WERI-Rb-1 (cell line): ENCODE results near the gene TPPP2.
"Not testable (repeated sequence)": the region's sequence is repeated elsewhere in the genome, so short reads cannot be mapped to it uniquely, and the experiment has no call there.

Experiments
- DNase-seq: peaks from one replicate; pipeline ENCODE4 v3.0.0-alpha.2; 2020
- H3K27ac ChIP-seq: fragments of 250-450 bp; sonication (Bioruptor Pico); 2 replicates; pipeline ENCODE4 v1.5.1; 2020; ENCODE audit warnings: mild to moderate bottlenecking, moderate library complexity
- H3K27me3 ChIP-seq: fragments of 250-450 bp; sonication (Bioruptor Pico); 2 replicates; pipeline ENCODE4 v1.5.1; 2021; ENCODE audit warnings: mild to moderate bottlenecking, low read depth, moderate library complexity; ENCODE audit not compliant: insufficient read depth, severe bottlenecking
- H3K36me3 ChIP-seq: fragments of 250-450 bp; sonication (Bioruptor Pico); 2 replicates; pipeline ENCODE4 v1.5.1; 2020; ENCODE audit warnings: mild to moderate bottlenecking, moderate library complexity
- H3K4me3 ChIP-seq: 2 replicates; pipeline ENCODE4 v1.5.1; 2011; ENCODE audit warnings: low read depth, mild to moderate bottlenecking, control low read depth, low read length
- H3K9me3 ChIP-seq: fragments of 250-450 bp; sonication (Bioruptor Pico); 2 replicates; pipeline ENCODE4 v1.5.1; 2021; ENCODE audit warnings: mild to moderate bottlenecking, moderate library complexity; ENCODE audit not compliant: severe bottlenecking
- TF ChIP-seq, protein P1 (sequence below): IDR thresholded peaks from 2 replicates; pipeline ENCODE4 v1.5.1; 2011; ENCODE audit warnings: low read depth, mild to moderate bottlenecking, control low read depth, inconsistent platforms, low read length

The TPPP2 gene

DNA sequence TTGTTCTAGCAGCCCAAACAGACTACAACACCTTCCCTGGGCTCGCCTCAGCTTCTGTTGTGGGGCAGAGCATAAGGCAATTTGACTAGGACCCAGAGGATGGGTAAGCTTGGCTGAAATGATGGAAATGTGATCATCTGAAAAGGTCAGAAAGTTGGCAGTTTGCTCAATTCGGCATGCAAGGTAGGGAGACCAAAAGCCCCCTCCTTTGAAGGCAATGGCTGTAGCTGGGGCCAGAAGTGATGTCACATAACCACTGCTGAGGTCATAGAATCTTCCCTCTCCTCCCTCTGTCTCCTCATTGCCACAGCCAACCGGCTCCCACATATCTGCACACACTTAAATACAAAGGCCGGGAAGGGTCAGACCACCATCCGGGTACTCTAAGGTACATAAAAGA lies at the start of gene TPPP2:
TSS of gene TPPP2 (plus strand) at position 301 of the 400 bp plus-strand sequence. CDS start 365 bp downstream, outside the sequence.
- Histone ChIP-seq H3K36me3 (no peaks in the 10 kb centered on the region), H3K27ac (no peak within 1 kb of the TSS), H3K4me3 (no peak within 1 kb of the TSS), H3K9me3 (no peaks in the 10 kb centered on the region), H3K27me3 (no peaks in the 10 kb centered on the region)
- DNase-seq: no peak
- TF ChIP-seq, protein P1, sequence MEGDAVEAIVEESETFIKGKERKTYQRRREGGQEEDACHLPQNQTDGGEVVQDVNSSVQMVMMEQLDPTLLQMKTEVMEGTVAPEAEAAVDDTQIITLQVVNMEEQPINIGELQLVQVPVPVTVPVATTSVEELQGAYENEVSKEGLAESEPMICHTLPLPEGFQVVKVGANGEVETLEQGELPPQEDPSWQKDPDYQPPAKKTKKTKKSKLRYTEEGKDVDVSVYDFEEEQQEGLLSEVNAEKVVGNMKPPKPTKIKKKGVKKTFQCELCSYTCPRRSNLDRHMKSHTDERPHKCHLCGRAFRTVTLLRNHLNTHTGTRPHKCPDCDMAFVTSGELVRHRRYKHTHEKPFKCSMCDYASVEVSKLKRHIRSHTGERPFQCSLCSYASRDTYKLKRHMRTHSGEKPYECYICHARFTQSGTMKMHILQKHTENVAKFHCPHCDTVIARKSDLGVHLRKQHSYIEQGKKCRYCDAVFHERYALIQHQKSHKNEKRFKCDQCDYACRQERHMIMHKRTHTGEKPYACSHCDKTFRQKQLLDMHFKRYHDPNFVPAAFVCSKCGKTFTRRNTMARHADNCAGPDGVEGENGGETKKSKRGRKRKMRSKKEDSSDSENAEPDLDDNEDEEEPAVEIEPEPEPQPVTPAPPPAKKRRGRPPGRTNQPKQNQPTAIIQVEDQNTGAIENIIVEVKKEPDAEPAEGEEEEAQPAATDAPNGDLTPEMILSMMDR: no peak

DNA sequence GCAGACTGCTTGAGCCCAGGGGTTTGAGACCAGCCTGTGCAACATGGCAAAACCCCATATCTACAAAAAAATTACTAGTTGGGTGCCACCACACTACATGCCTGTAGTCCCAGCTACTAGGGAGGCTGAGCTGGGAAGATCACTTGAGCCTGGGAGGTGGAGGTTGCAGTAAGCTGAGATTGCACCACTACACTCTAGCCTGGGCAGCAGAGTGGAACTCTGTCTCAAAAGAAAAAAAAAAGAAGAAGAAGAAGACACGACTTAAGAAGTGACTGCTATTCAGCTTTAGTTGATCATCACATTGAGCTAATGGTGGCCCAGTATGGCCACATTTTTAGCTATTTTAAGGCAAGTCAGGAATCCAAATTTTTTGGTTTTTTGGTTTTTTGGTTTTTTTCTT lies 49.1 kb upstream of the TPPP2 start:
- H3K36me3 ChIP-seq: no peaks in the 10 kb centered on the region
- H3K27ac ChIP-seq: no peak overlapping the region
- DNase-seq: no peak
- no peak overlapping the region for H3K4me3 ChIP-seq
- TF ChIP-seq, protein P1: no peak
- H3K9me3 ChIP-seq: no peaks in the 10 kb centered on the region
- no peaks in the 10 kb centered on the region for H3K27me3 ChIP-seq

DNA sequence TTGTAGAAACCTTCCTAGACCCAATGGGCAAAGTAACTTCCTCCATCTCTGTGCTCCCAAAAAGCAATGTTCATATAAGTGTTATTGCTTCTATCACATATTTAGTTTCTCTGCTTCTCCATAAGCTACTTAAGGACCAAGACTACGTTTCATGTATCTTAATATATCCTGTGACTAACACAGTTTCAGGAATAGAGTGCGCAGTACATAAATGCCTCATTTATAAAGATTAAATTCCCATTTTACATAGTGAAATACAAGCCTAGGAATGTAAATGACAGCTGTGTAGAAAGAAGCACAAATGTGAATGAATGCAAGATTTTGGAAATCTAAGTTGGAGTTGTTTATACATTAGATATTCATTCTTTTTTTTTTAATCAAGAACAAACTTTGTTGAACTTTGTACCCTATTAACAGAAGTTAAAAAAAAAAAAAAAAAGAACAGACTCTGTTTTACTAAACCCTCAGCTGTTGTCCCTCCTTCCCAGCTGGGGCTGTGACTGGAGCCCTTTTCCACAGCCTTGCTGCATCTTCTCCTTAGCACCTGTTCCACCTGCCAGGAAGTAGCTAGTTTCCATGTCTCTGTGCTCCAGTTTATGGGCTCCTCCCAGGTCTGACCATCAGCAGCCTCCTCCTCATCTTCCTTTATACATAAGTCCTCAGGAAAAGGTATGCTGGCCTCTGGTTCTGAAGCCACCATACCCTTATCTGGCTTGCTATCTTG lies 47.2 kb upstream of the TPPP2 start:
- no peak for DNase-seq
- Histone ChIP-seq H3K36me3 (no peaks in the 10 kb centered on the region), H3K4me3 (no peak overlapping the region), H3K27ac (no peak overlapping the region), H3K27me3 (no peaks in the 10 kb centered on the region), H3K9me3 (peaks cover 3% of the 10 kb centered on the region)
- TF ChIP-seq, protein P1: no peak

DNA sequence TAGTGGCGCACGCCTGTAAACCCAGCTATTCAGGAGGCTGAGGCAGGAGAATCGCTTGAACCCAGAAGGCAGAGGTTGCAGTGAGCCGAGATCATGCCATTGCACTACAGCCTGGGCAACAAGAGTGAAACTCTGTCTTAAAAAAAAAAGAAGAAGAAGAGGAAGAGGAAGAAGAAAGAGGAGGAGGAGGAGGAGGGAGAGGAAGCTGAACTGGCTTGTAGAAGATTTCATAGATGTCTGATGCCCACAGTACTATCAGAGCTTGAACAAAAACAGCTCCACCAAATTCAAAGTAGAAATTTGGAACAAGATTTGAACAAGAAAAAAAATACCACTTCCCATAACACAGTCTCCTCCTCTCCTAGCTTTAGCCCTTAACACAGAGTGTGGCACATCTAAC lies 44.4 kb upstream of the TPPP2 start:
- H3K9me3 ChIP-seq, H3K27me3 ChIP-seq, DNase-seq, H3K4me3 ChIP-seq, H3K36me3 ChIP-seq, H3K27ac ChIP-seq: not testable (repeated sequence)

DNA sequence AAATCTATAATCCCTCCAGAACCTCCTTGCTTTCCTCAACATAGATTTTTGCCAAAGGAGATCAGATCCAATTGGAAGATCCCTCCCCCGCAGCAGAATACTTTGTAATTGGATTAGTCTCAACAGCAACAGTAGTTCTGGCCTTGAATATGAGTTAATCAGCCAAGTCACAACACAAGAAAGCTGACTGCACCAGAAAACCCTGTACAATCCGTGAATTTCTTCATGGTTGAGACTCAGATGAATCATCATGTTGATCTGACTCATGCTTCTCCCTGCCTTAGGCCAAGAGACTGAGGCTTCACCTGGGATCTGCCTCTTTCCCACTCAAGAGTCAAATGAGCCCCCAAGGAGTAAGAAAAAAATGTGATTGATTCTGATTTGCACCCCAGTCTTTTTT lies 43.2 kb upstream of the TPPP2 start:
- DNase-seq: no peak
- Histone ChIP-seq H3K9me3 (peaks cover 3% of the 10 kb centered on the region), H3K4me3 (no peak overlapping the region), H3K27me3 (no peaks in the 10 kb centered on the region), H3K36me3 (peaks cover 7% of the 10 kb centered on the region), H3K27ac (no peak overlapping the region)
- TF ChIP-seq, protein P1: no peak

DNA sequence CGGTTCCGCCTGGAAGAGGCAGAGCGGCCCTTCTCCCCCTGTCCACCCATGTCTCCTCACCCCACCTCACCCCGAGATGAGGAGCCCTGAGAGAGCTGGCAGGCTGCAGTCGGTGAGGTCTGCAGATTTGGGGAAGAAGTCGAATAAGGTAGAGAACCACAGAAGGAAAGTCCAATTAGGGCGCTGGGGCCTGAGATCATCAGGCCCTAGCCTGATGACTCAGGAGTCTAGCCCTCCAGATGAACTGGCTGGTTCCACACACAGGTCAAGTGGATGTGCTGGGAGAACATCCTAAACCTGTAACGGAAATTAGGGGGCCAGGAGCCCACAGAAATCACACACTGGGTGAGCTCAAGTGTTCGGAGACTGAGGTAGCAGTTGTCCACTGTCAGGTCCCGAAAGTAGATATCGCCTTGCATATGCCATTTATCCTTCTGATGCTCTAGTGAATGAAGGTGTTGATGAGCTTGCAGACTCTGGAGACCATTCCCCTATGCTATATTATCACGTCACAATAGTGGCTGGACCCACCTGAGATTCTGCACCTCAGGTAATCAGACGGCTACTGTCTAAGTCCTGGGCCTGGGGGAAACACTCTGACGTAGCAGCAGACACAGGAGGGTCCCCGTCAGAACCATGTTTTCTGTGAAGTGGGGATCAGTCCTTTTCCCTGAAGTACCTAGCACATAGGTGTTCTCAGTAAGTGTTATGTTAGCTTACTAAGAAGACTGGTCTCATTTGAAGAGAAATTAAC lies 41.1 kb upstream of the TPPP2 start:
- no peak overlapping the region for H3K27ac ChIP-seq
- peak overlapping the region; percentile 85 for H3K4me3 ChIP-seq
- peaks cover 3% of the 10 kb centered on the region for H3K9me3 ChIP-seq
- H3K27me3 ChIP-seq: no peaks in the 10 kb centered on the region
- no peak for DNase-seq
- H3K36me3 ChIP-seq: peaks cover 28% of the 10 kb centered on the region
- TF ChIP-seq, protein P1: no peak
